Tibial artery (tissue), 4 donors: ENCODE data around the gene GAB1.

ENCODE experiments used
- DNase-seq, 2 donors: peaks; one replicate each; pipeline ENCODE4 v3.0.0-alpha.2; 2019
- H3K27ac ChIP-seq, 2 donors: fragments of 200-600 bp; sonication (generic) in 1 of 2; 1 replicate in 1 of 2; 2 replicates in 1 of 2; pipeline ENCODE4 v1.5.1; 2018 to 2019; ENCODE audit warnings: mild to moderate bottlenecking in 1 of 2
- H3K27me3 ChIP-seq, 2 donors: fragments of 200-600 bp; sonication (generic) in 1 of 2; one replicate each; pipeline versions ENCODE4 v1.5.1 to v1.6.0; 2016 to 2019
- H3K36me3 ChIP-seq, 3 donors: fragments of 200-600 bp; sonication (generic) in 2 of 3; one replicate each; pipeline ENCODE4 v1.5.1; 2016 to 2019; ENCODE audit warnings: mild to moderate bottlenecking in 2 of 3
- H3K4me1 ChIP-seq, 4 donors: fragments of 200-600 bp; sonication (generic) in 2 of 4; 1 replicate in 3 of 4; 2 replicates in 1 of 4; pipeline ENCODE4 v1.5.1; 2016 to 2019
- H3K4me3 ChIP-seq, 2 donors: fragments of 200-600 bp; sonication (generic) in 1 of 2; 1 replicate in 1 of 2; 2 replicates in 1 of 2; pipeline ENCODE4 v1.5.1; 2018 to 2019; ENCODE audit warnings: mild to moderate bottlenecking in 2 of 2
- H3K9me3 ChIP-seq, 3 donors: fragments of 200-600 bp; sonication (generic) in 1 of 3; one replicate each; pipeline ENCODE4 v1.5.1; 2016 to 2019
- intact Hi-C: fragments of 100-400 bp; cut with DNase I; formaldehyde crosslinking; loops from one replicate; pipeline ENCODE4 v1.15.0; 2023; ENCODE audit warnings: low total_unique reads
- TF ChIP-seq, protein P1 (sequence below), 2 experiments: fragments of 200-600 bp in 1 of 2; fragments of 450-650 bp in 1 of 2; IDR thresholded peaks; one replicate each; pipeline ENCODE4 v1.5.1; 2017 to 2019; ENCODE audit warnings: antibody characterized with exemption in 2 of 2, mild to moderate bottlenecking in 1 of 2, moderate library complexity in 1 of 2

Gene GAB1

DNA sequence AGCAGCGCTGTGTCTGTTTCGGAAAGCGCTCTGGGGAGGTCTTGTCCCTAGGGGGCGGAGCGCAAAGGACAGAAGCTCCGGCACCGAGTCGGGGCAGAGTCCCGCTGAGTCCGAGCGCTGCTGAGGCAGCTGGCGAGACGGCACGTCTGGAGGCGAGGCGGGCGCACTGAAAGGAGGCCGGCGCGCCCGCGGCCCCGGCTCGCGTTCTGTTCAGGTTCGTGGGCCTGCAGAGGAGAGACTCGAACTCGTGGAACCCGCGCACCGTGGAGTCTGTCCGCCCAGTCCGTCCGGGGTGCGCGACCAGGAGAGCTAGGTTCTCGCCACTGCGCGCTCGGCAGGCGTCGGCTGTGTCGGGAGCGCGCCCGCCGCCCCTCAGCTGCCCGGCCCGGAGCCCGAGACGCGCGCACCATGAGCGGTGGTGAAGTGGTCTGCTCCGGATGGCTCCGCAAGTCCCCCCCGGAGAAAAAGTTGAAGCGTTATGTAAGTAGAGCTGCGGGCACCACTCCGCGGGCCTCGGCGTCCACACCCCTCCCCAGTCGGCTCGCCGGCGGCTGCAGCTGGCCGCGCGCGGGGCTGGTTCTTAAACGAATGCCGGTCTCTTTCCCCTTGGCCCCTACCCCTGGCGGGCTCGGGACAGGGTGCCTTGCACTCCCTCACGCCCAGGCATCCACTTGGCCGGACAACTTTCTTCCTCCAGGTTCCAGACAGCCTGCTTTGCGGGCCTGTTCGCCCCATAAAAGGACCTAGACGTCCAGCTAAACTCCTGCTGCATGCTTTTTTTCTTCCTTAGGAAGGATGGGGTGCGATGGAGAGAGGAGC is at the start of gene GAB1:
TSS of gene GAB1 (plus strand) at position 96 of the 819 bp plus-strand sequence. CDS start at position 409, 313 bp downstream.
- DNase-seq: peak; percentile 80 to 92
- no peaks in the 10 kb centered on the region for H3K36me3 ChIP-seq
- H3K27me3 ChIP-seq: no peaks in the 10 kb centered on the region
- H3K4me3 ChIP-seq: peak within 1 kb of the TSS; percentile 62 to 97
- TF ChIP-seq, protein P1, sequence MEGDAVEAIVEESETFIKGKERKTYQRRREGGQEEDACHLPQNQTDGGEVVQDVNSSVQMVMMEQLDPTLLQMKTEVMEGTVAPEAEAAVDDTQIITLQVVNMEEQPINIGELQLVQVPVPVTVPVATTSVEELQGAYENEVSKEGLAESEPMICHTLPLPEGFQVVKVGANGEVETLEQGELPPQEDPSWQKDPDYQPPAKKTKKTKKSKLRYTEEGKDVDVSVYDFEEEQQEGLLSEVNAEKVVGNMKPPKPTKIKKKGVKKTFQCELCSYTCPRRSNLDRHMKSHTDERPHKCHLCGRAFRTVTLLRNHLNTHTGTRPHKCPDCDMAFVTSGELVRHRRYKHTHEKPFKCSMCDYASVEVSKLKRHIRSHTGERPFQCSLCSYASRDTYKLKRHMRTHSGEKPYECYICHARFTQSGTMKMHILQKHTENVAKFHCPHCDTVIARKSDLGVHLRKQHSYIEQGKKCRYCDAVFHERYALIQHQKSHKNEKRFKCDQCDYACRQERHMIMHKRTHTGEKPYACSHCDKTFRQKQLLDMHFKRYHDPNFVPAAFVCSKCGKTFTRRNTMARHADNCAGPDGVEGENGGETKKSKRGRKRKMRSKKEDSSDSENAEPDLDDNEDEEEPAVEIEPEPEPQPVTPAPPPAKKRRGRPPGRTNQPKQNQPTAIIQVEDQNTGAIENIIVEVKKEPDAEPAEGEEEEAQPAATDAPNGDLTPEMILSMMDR (IDR thresholded peaks at IDR 0.05): no peak
- intact Hi-C loops: loop anchor here (2.0 to 10.0 kb wide), 4 partner anchors 40 to 148 kb away; no protein-coding TSS in a partner anchor
- peak within 1 kb of the TSS; percentile 89 to 98 for H3K27ac ChIP-seq
- H3K4me1 ChIP-seq: peaks cover 0 to 41% (median 14%) of the 10 kb centered on the region in 4 donors
- no peaks in the 10 kb centered on the region for H3K9me3 ChIP-seq

DNA sequence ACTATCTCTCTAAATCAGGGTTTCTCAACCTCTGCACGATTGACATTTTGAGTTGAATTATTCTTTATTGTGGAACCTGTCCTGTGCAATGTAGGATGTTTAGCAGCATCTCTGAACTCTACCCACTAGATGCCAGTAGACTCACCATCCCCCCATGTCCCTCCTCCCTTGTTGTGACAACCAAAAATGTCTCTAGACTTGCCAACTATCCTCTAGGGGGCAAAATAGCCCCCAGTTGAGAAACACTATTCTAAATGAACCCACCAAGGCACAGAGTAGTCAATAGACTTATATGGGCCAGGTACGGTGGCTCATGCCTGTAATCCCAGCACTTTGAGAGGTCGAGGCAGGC is 49.1 kb upstream of the GAB1 start:
- Histone ChIP-seq H3K36me3 (no peaks in the 10 kb centered on the region), H3K27ac (peak overlapping the region; percentile 68 to 72), H3K4me3 (no peak overlapping the region), H3K4me1 (peaks cover 0 to 24% (median 12%) of the 10 kb centered on the region in 4 donors), H3K9me3 (no peaks in the 10 kb centered on the region), H3K27me3 (no peaks in the 10 kb centered on the region)
- intact Hi-C loops: no loop called here
- TF ChIP-seq, protein P1 (IDR thresholded peaks at IDR 0.05): no peak
- DNase-seq: no peak

DNA sequence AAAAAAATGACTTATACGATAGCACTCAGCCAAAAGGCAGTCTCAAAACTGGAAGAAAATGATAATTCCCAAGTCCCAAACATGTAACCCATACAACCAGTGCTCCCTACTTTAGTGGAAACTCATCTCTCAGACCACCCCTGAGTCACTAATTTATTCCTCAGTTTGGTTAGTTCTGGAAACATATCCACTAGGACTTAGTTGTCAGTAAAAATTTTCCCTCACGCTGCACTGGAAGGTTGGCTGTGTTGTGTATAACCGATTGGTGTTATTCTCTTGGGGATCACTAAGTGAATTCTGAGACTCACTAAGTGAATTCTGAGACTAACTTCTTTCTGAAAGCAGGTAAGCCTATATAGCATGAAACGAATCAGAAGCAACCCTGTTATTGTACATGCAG is 48.5 kb upstream of the GAB1 start:
- intact Hi-C loops: no loop called here
- Histone ChIP-seq H3K36me3 (no peaks in the 10 kb centered on the region), H3K4me3 (no peak overlapping the region), H3K4me1 (peaks cover 0 to 24% (median 12%) of the 10 kb centered on the region in 4 donors), H3K27me3 (no peaks in the 10 kb centered on the region), H3K27ac (no peak overlapping the region), H3K9me3 (no peaks in the 10 kb centered on the region)
- DNase-seq: no peak
- TF ChIP-seq, protein P1 (IDR thresholded peaks at IDR 0.05): no peak

DNA sequence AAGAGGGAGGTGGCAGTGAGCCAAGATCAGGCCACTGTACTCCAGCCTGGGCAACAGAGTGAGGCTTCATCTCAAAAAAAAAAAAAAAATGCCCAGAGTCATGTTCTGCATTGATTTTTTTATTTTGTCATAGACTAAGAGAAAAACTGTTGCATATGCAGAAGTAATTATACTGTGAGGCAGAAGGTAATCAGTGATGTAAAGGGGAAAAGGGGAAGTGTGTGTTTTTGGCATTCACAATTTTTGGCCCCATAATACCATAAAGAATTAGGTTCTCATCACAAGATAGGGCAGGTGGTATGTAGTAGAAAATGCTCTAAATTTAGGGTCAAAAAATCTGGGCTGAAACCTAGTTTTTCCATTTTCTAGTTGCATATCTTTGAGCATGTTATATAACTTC is 47.3 kb upstream of the GAB1 start:
- no peak for DNase-seq
- H3K4me1 ChIP-seq: peaks cover 0 to 30% (median 16%) of the 10 kb centered on the region in 4 donors
- intact Hi-C loops: no loop called here
- no peaks in the 10 kb centered on the region for H3K27me3 ChIP-seq
- no peak overlapping the region for H3K4me3 ChIP-seq
- TF ChIP-seq, protein P1 (IDR thresholded peaks at IDR 0.05): no peak
- H3K27ac ChIP-seq: no peak overlapping the region
- no peaks in the 10 kb centered on the region for H3K36me3 ChIP-seq
- H3K9me3 ChIP-seq: no peaks in the 10 kb centered on the region

DNA sequence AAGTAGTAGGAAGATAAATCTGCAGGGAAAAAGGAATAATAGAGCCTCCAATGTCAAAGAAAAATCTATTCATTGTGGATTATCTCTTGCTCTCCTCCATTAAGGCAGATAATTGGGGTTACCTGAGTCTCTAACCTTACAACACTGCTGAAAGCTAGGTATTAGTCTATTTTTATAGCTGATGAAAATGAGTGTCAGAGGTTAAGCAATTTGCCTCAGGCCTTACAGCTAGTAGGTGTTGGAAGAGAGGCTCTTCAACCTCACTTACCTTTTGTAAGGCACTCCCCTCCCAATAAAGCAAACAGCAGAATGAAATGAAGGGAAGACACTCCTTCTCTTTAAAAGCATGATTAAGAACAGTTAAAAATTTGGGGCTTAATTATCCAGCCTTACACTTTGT is 45.4 kb upstream of the GAB1 start:
- Histone ChIP-seq H3K4me1 (peaks cover 0 to 30% (median 17%) of the 10 kb centered on the region in 4 donors), H3K27me3 (no peaks in the 10 kb centered on the region), H3K36me3 (no peaks in the 10 kb centered on the region), H3K9me3 (no peaks in the 10 kb centered on the region), H3K27ac (no peak overlapping the region), H3K4me3 (no peak overlapping the region)
- no peak for DNase-seq
- intact Hi-C loops: no loop called here
- TF ChIP-seq, protein P1 (IDR thresholded peaks at IDR 0.05): no peak
